SK-N-SH (cell line): ENCODE results near the gene CTNS. TPM values are rescaled to one million over a fixed set of nuclear protein-coding genes. Genes with fewer than 3 reads are reported as not detected.

Source experiments
- CTCF ChIA-PET: fragments of 300-600, 350-600 bp; formaldehyde crosslinking; extraction: SDS; loops from one replicate; lab custom pipeline; 2021; lab: Yijun Ruan, JAX
- POLR2A ChIA-PET: fragments of 350-600 bp; sonication (Branson Sonifier 250); formaldehyde crosslinking; extraction: SDS; loops from one replicate; lab custom pipeline; 2020; ENCODE audit warnings: antibody characterized with exemption, inconsistent platforms; lab: Yijun Ruan, JAX
- DNase-seq: peaks from one replicate; pipeline ENCODE4 v3.0.0; 2012
- H2AFZ ChIP-seq: fragments of 200-600 bp; sonication (generic); 2 replicates; pipeline ENCODE4 v1.8.1; 2016; ENCODE audit warnings: antibody characterized with exemption, mild to moderate bottlenecking, low read depth
- H3F3A ChIP-seq: fragments of 200-600 bp; sonication (generic); replicated peaks from 2 replicates; pipeline ENCODE3; 2016; ENCODE audit warnings: antibody characterized with exemption, mild to moderate bottlenecking; ENCODE audit not compliant: insufficient read depth
- H3K27ac ChIP-seq, 2 experiments: fragments of 200-500 bp in 1 of 2; fragments of 200-600 bp in 1 of 2; sonication (Bioruptor generic) in 1 of 2; sonication (generic), shearing (Covaris generic) in 1 of 2; 2 replicates each; pipeline versions ENCODE4 v1.5.1 to v1.6.1; 2014 to 2016; ENCODE audit warnings: low read depth in 2 of 2, inconsistent platforms in 1 of 2, low read length in 1 of 2, mild to moderate bottlenecking in 1 of 2, mixed read lengths in 1 of 2
- H3K27me3 ChIP-seq: fragments of 200-600 bp; sonication (generic), shearing (Covaris generic); 2 replicates; pipeline ENCODE4 v1.6.1; 2016; ENCODE audit warnings: mixed run types; ENCODE audit not compliant: insufficient read depth
- H3K36me3 ChIP-seq, 2 experiments: fragments of 200-500 bp in 1 of 2; fragments of 200-600 bp in 1 of 2; sonication (Bioruptor generic) in 1 of 2; sonication (generic) in 1 of 2; replicated peaks in 1 of 2; 2 replicates each; pipeline versions ENCODE3 to v1.5.1; 2014 to 2016; ENCODE audit warnings: low read length in 1 of 2, mild to moderate bottlenecking in 1 of 2; ENCODE audit not compliant: insufficient read depth in 2 of 2, control insufficient read depth in 1 of 2
- H3K4me1 ChIP-seq, 2 experiments: fragments of 200-500 bp in 1 of 2; fragments of 200-600 bp in 1 of 2; sonication (Bioruptor generic) in 1 of 2; sonication (generic), shearing (Covaris generic) in 1 of 2; 2 replicates each; pipeline versions ENCODE4 v1.5.1 to v1.6.1; 2014 to 2016; ENCODE audit warnings: low read depth in 1 of 2, low read length in 1 of 2, mixed run types in 1 of 2; ENCODE audit not compliant: insufficient read depth in 2 of 2, control insufficient read depth in 1 of 2
- H3K4me2 ChIP-seq: fragments of 200-600 bp; sonication (generic), shearing (Covaris generic); 2 replicates; pipeline ENCODE4 v1.6.1; 2017; ENCODE audit warnings: mixed run types
- H3K4me3 ChIP-seq, 2 experiments: fragments of 200-500 bp in 1 of 2; fragments of 200-600 bp in 1 of 2; sonication (Bioruptor generic) in 1 of 2; sonication (generic), shearing (Covaris generic) in 1 of 2; 2 replicates each; pipeline versions ENCODE4 v1.5.1 to v1.8.1; 2014 to 2016; ENCODE audit warnings: low read depth in 2 of 2, inconsistent platforms in 1 of 2, low read length in 1 of 2, mild to moderate bottlenecking in 1 of 2, mixed read lengths in 1 of 2, moderate library complexity in 1 of 2
- H3K79me2 ChIP-seq: fragments of 200-600 bp; sonication (generic); 2 replicates; pipeline ENCODE4 v1.8.1; 2017; ENCODE audit warnings: mild to moderate bottlenecking; ENCODE audit not compliant: insufficient read depth
- H3K9ac ChIP-seq: fragments of 200-600 bp; sonication (generic); 2 replicates; pipeline ENCODE4 v1.6.1; 2017; ENCODE audit warnings: mixed run types
- H3K9me2 ChIP-seq: fragments of 200-600 bp; sonication (generic); 2 replicates; pipeline ENCODE4 v1.6.1; 2017; ENCODE audit warnings: mixed run types
- H3K9me3 ChIP-seq: fragments of 200-600 bp; sonication (generic); 2 replicates; pipeline ENCODE4 v1.6.1; 2017; ENCODE audit warnings: mixed run types, mild to moderate bottlenecking, moderate library complexity
- H4K20me1 ChIP-seq: fragments of 200-600 bp; sonication (generic); 2 replicates; pipeline ENCODE4 v1.6.1; 2017; ENCODE audit warnings: mild to moderate bottlenecking, mixed run types; ENCODE audit not compliant: insufficient read depth
- CHD2 ChIP-seq: fragments of 150-350 bp; IDR thresholded peaks from 2 replicates; pipeline ENCODE4 v1.6.1; 2018; ENCODE audit warnings: low read length; ENCODE audit not compliant: partially characterized antibody
- ELF1 ChIP-seq: IDR thresholded peaks from 2 replicates; pipeline ENCODE4 v1.4.0; 2012
- EP300 ChIP-seq, 2 experiments: IDR thresholded peaks; 2 replicates each; pipeline versions ENCODE4 v1.4.0 to v1.6.1; 2012; ENCODE audit warnings: borderline replicate concordance in 1 of 2, low read depth in 1 of 2, low read length in 1 of 2
- FOSL2 ChIP-seq: IDR thresholded peaks from 2 replicates; pipeline ENCODE4 v1.4.0; 2012; ENCODE audit warnings: low read depth, mild to moderate bottlenecking, moderate library complexity, borderline replicate concordance
- FOXJ3 ChIP-seq: sonication (generic); formaldehyde crosslinking; IDR thresholded peaks from 2 replicates; pipeline ENCODE4 v1.5.1; 2020; ENCODE audit warnings: mild to moderate bottlenecking, missing genetic modification reagents
- FOXM1 ChIP-seq: IDR thresholded peaks from 2 replicates; pipeline ENCODE4 v1.4.0; 2012; ENCODE audit warnings: low read depth, mild to moderate bottlenecking
- MAX ChIP-seq: IDR thresholded peaks from 2 replicates; pipeline ENCODE4 v1.4.0; 2012; ENCODE audit warnings: low read depth
- MXI1 ChIP-seq: IDR thresholded peaks from 2 replicates; pipeline ENCODE4 v1.6.1; 2012; ENCODE audit warnings: mild to moderate bottlenecking, low read depth, low read length, improper control_type of control experiment
- NFIC ChIP-seq: IDR thresholded peaks from 2 replicates; pipeline ENCODE4 v1.4.0; 2012; ENCODE audit warnings: borderline replicate concordance
- NRF1 ChIP-seq: IDR thresholded peaks from 2 replicates; pipeline ENCODE4 v1.6.1; 2012; ENCODE audit warnings: low read depth, mild to moderate bottlenecking, low read length
- POLR2AphosphoS5 ChIP-seq: IDR thresholded peaks from 2 replicates; pipeline ENCODE4 v1.6.1; 2012; ENCODE audit warnings: low read depth, low read length
- REST ChIP-seq: IDR thresholded peaks from 2 replicates; pipeline ENCODE4 v1.6.1; 2012; ENCODE audit warnings: mild to moderate bottlenecking, low read depth, low read length, moderate library complexity
- RXRA ChIP-seq: IDR thresholded peaks from 2 replicates; pipeline ENCODE4 v1.4.0; 2012; ENCODE audit warnings: low read depth, mild to moderate bottlenecking, borderline replicate concordance
- TCF12 ChIP-seq: IDR thresholded peaks from 2 replicates; pipeline ENCODE4 v1.4.0; 2012
- USF1 ChIP-seq: IDR thresholded peaks from 2 replicates; pipeline ENCODE4 v1.4.0; 2012; ENCODE audit warnings: low read depth, borderline replicate concordance
- USF2 ChIP-seq: fragments of 150-350 bp; IDR thresholded peaks from 2 replicates; pipeline ENCODE4 v1.6.1; 2017; ENCODE audit warnings: antibody characterized with exemption, low read length, low read depth, borderline replicate concordance
- YY1 ChIP-seq: IDR thresholded peaks from 2 replicates; pipeline ENCODE4 v1.4.0; 2012; ENCODE audit warnings: low read depth, mild to moderate bottlenecking
- WGBS: methylation state at CpG from one replicate; pipeline ENCODE4 v1.1.6; 2017; ENCODE audit warnings: low lambda C conversion rate; 5-methylcytosine and 5-hydroxymethylcytosine counted together
- polyA plus RNA-seq, 3 experiments: library from polyadenylated mRNA; depleted of rRNA; stranded (reverse); fragments of >200 nt; gene quantifications; 2 replicates each; pipeline ENCODE4 v1.2.3, GENCODE V29; 2012
- TF ChIP-seq, protein P1 (sequence below): IDR thresholded peaks from 2 replicates; pipeline ENCODE4; 2012

The CTNS gene
- polyA plus RNA-seq, 1 of the 3 experiments (the other 2 are of a cell fraction) = 8.2 TPM

DNA sequence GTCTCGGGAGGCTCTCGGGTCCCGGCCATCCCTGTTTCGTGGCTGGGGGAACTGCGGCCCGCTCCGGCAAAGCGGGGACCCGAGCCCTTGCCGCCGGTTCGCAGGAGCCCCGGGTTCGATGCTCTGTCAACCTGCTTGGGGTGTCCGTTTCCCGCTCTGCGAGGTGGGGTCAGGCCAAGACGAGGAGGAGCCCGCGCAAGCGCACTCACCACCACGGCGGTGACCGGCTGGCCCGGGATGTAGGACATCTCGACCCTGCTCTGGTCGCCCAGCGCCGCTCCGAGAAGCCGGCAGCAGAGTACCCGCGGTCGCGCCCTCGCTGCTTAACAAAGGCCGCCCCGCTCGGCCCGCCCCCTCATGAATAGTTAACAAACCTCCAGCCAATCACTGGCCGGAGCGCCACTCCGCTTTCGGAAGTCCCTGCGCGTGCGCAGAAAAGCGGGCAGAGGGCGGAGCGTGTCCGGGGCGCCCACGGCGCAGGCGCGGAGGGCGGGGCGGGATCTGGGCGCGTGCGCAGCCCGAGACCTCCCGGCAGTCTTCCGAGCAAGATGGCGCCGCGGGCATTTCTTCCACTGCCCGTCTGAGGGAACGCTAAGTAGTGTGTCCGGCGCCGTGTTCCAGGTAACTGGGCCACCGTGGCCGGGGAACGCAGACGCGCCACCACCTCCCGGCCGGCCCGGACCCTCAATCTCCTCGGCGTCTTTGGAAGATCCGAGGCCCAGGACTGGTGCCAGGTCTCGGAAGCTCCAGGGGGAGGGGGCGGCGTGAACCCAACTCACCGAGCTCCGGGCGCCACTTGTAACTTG lies 31.9 kb downstream of the CTNS start, which contains the start of the genes EMC6 and TAX1BP3 (continued):
- no peak for TF ChIP-seq USF2
- TF ChIP-seq POLR2AphosphoS5 = peak; percentile 98
- peak; percentile 30; the same call in 1 of the 2 replicates for TF ChIP-seq REST
- TF ChIP-seq TCF12 = no peak
- no peak for TF ChIP-seq ELF1
- no peak; the same call in 1 of the 2 replicates for TF ChIP-seq MAX
- TF ChIP-seq FOSL2 = no peak

DNA sequence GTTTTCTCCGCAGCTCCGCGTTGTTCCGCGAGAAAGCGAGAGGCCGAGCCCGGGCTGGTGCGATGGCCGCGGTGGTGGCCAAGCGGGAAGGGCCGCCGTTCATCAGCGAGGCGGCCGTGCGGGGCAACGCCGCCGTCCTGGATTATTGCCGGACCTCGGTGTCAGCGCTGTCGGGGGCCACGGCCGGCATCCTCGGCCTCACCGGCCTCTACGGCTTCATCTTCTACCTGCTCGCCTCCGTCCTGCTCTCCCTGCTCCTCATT lies 32.5 kb downstream of the CTNS start:
- Histone ChIP-seq H4K20me1 (peaks cover 34% of the 10 kb centered on the region), H3K36me3 (peaks cover 14 to 17% of the 10 kb centered on the region in 2 experiments), H3K9me3 (no peaks in the 10 kb centered on the region), H3K4me1 (peaks cover 0 to 20% of the 10 kb centered on the region in 2 experiments; a peak in 1 of 4 replicates), H3K79me2 (peaks cover 62% of the 10 kb centered on the region), H2AFZ (peak overlapping the region; percentile 79; the same call in 1 of the 2 replicates), H3K9ac (peak overlapping the region; percentile 100), H3F3A (peaks cover 13% of the 10 kb centered on the region), H3K4me3 (peak overlapping the region; percentile 91 to 96), H3K4me2 (peak overlapping the region; percentile 74), H3K9me2 (no peaks in the 10 kb centered on the region), H3K27ac (peak overlapping the region; percentile 80 to 98), H3K27me3 (no peaks in the 10 kb centered on the region)
- ChIA-PET POLR2A (no interaction called here), CTCF (interaction anchor here (3.1 kb wide), 1 partner anchor 14 kb away, joined by 14 read pairs; no protein-coding TSS in a partner anchor)
- WGBS = 5% methylated on average over 4 of the region's 32 CpGs
- TF ChIP-seq TCF12 (no peak), NFIC (0 out of 2 replicates have a peak, but pooled peaks have one; percentile 0)
- DNase-seq = no peak

DNA sequence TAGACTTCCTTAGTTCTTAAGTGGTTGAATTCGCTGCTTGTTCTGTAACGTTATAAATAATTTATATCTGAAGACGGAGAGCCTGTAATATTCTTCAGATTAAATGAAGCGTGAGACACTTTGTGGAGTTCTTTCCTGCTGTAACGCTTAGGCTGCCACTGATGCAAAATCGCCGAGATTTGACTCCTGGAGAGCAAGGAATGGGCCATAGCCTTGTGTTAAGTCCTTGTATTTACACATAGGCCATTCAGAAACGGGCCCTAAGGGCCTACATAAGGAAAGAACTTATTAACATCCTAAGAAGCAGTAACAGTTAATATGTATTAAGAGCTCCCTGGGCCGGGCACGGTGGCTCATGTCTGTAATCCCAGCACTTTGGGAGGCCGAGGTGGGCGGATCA lies 33.0 kb downstream of the CTNS start:
- H3K27me3 ChIP-seq = no peaks in the 10 kb centered on the region
- peaks cover 9% of the 10 kb centered on the region for H3F3A ChIP-seq
- POLR2A ChIA-PET = no interaction called here
- WGBS = 49% methylated on average over 12 of the region's 12 CpGs
- H3K9me2 ChIP-seq = no peaks in the 10 kb centered on the region
- peaks cover 29% of the 10 kb centered on the region for H4K20me1 ChIP-seq
- no peak overlapping the region for H2AFZ ChIP-seq
- H3K4me1 ChIP-seq = peaks cover 0 to 20% of the 10 kb centered on the region in 2 experiments; a peak in 1 of 4 replicates
- peak overlapping the region in 1 of 2 experiments; percentile 98; a peak in 1 of 4 replicates for H3K27ac ChIP-seq
- H3K79me2 ChIP-seq = peaks cover 59% of the 10 kb centered on the region
- CTCF ChIA-PET = interaction anchor here (3.1 kb wide), 1 partner anchor 14 kb away, joined by 14 read pairs; no protein-coding TSS in a partner anchor
- H3K36me3 ChIP-seq = peaks cover 8 to 17% of the 10 kb centered on the region in 2 experiments
- DNase-seq = no peak
- no peaks in the 10 kb centered on the region for H3K9me3 ChIP-seq
- peak overlapping the region; percentile 91 to 96 for H3K4me3 ChIP-seq
- H3K9ac ChIP-seq = peak overlapping the region; percentile 100
- peak overlapping the region; percentile 74 for H3K4me2 ChIP-seq
- TF ChIP-seq MXI1 (no peak), FOXJ3 (CRISPR knock-in tag) (no peak), ELF1 (no peak), FOXM1 (no peak), EP300 (IDR thresholded peaks at IDR 0.05; ENCODE audit: borderline replicate concordance in 1 of 2, low read depth in 1 of 2, low read length in 1 of 2) (no peak), NRF1 (no peak), USF1 (no peak), CHD2 (no peak), YY1 (no peak), MAX (no peak), RXRA (no peak)
- TF ChIP-seq, protein P1, sequence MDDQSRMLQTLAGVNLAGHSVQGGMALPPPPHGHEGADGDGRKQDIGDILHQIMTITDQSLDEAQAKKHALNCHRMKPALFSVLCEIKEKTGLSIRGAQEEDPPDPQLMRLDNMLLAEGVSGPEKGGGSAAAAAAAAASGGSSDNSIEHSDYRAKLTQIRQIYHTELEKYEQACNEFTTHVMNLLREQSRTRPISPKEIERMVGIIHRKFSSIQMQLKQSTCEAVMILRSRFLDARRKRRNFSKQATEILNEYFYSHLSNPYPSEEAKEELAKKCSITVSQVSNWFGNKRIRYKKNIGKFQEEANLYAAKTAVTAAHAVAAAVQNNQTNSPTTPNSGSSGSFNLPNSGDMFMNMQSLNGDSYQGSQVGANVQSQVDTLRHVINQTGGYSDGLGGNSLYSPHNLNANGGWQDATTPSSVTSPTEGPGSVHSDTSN = no peak
